ENCODE results near the gene E2F2.

Gene E2F2

GRCh38 chr1:23557471-23558124 is 26.6 kb upstream of the E2F2 start:
- no peak for TF ChIP-seq CTCF (IDR thresholded peaks at IDR 0.05)
- Mint-ChIP-seq H3K9me3 (no peaks in the 10 kb centered on the region), H3K36me3 (ENCODE audit: low read depth) (peaks cover 20% of the 10 kb centered on the region), H3K4me3 (peak overlapping the region; percentile 97), H3K4me1 (peaks cover 82% of the 10 kb centered on the region), H3K27ac (peak overlapping the region; percentile 100), H3K27me3 (ENCODE audit: low read depth, poor library complexity) (no peaks in the 10 kb centered on the region)
- DNase-seq: no peak

GRCh38 chr1:23556635-23557470 is 25.8 kb upstream of the E2F2 start:
- Mint-ChIP-seq H3K4me1 (peaks cover 82% of the 10 kb centered on the region), H3K36me3 (ENCODE audit: low read depth) (peaks cover 20% of the 10 kb centered on the region), H3K9me3 (no peaks in the 10 kb centered on the region), H3K27ac (peak overlapping the region; percentile 100), H3K4me3 (peak overlapping the region; percentile 97), H3K27me3 (ENCODE audit: low read depth, poor library complexity) (no peaks in the 10 kb centered on the region)
- TF ChIP-seq CTCF (IDR thresholded peaks at IDR 0.05): no peak
- DNase-seq: no peak

- H3K36me3 Mint-ChIP-seq (ENCODE audit: low read depth): peaks cover 20% of the 10 kb centered on the region
- TF ChIP-seq CTCF (IDR thresholded peaks at IDR 0.05): no peak
- no peaks in the 10 kb centered on the region for H3K27me3 Mint-ChIP-seq (ENCODE audit: low read depth, poor library complexity)
- H3K9me3 Mint-ChIP-seq: no peaks in the 10 kb centered on the region
- peak overlapping the region; percentile 97 for H3K4me3 Mint-ChIP-seq
- peak; percentile 40 for DNase-seq
- H3K4me1 Mint-ChIP-seq: peaks cover 82% of the 10 kb centered on the region
- peak overlapping the region; percentile 100 for H3K27ac Mint-ChIP-seq
Measured at GRCh38 chr1:23555986-23556634, 25.1 kb upstream of the E2F2 start.

GRCh38 chr1:23555270-23555985 is 24.4 kb upstream of the E2F2 start:
- TF ChIP-seq CTCF (IDR thresholded peaks at IDR 0.05): no peak
- H3K36me3 Mint-ChIP-seq (ENCODE audit: low read depth): peaks cover 20% of the 10 kb centered on the region
- peaks cover 82% of the 10 kb centered on the region for H3K4me1 Mint-ChIP-seq
- H3K4me3 Mint-ChIP-seq: peak overlapping the region; percentile 97
- H3K27me3 Mint-ChIP-seq (ENCODE audit: low read depth, poor library complexity): no peaks in the 10 kb centered on the region
- peak overlapping the region; percentile 100 for H3K27ac Mint-ChIP-seq
- no peaks in the 10 kb centered on the region for H3K9me3 Mint-ChIP-seq
- DNase-seq: peak; percentile 47

- H3K27me3 Mint-ChIP-seq (ENCODE audit: low read depth, poor library complexity): no peaks in the 10 kb centered on the region
- peak; percentile 91 for DNase-seq
- peak overlapping the region; percentile 100 for H3K27ac Mint-ChIP-seq
- peaks cover 20% of the 10 kb centered on the region for H3K36me3 Mint-ChIP-seq (ENCODE audit: low read depth)
- H3K4me1 Mint-ChIP-seq: peaks cover 77% of the 10 kb centered on the region
- H3K4me3 Mint-ChIP-seq: peak overlapping the region; percentile 97
- no peaks in the 10 kb centered on the region for H3K9me3 Mint-ChIP-seq
- TF ChIP-seq CTCF (IDR thresholded peaks at IDR 0.05): no peak
Measured at GRCh38 chr1:23554481-23555269, 23.6 kb upstream of the E2F2 start.
